ENCODE data around the gene BOD1L2.

Gene BOD1L2

DNA sequence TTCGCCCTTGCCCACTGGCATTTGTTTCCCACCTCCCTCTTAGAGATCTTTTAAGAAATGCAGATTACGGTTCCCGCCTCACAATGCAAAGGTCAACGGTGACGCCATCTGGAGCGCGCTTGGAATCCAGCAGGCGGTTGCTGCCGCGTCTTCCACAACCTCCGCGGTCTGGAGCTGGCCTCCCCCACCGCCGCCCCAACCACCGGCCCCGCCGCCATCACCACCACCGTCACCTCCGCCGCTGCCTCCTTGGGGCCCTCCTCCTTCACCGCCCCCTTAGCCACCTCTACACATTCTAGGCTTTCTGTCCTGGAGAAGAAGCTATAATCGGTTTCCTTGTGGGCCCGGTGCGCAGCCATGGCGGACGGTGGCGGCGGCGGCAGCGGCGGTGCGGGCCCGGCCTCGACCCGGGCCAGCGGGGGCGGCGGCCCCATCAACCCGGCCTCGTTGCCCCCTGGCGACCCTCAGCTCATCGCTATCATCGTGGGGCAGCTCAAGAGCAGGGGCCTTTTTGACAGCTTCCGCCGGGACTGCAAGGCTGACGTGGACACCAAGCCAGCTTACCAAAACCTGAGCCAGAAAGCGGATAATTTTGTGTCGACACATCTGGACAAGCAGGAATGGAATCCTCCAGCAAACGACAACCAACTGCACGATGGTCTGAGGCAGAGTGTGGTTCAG is at the start of gene BOD1L2:
Gene BOD1L2, plus strand, starts transcription at position 132 of the 681 bp plus-strand sequence. Its CDS starts 226 bp downstream, at position 358.
- DNase-seq (ENCODE audit: low read depth): no peak

DNA sequence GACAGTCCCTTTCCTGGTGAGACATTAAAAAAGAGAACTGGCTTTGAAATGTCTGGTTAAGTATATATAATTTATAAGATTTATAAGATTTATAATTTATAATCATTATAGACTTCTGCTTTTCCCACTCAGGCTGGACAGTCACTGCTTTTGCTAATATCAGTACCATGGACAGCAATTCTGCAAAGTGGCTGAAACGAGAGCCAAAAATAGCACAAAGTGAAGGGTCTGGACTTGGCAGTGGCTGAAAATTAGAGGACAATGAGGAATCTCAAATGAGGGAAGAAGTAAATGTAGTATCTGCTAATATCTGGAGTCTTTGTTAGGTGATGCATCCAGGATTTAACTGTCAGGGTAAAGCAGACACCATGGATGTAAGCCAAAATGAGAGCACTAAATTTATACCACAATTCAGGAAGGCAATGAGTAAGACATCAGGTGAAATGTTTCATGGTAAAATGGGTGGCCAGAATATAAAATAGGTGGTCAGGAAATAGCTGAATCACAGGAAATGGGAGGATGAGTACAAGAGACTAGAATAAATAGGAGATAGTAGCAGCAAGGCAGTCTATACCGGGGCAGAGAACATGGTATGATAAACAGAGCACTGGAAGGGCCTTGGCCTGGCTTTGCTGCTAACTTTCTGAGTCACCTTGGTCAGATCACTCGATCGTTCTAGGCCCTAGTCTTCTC is 39.6 kb upstream of the BOD1L2 start:
- DNase-seq (ENCODE audit: low read depth): no peak

DNA sequence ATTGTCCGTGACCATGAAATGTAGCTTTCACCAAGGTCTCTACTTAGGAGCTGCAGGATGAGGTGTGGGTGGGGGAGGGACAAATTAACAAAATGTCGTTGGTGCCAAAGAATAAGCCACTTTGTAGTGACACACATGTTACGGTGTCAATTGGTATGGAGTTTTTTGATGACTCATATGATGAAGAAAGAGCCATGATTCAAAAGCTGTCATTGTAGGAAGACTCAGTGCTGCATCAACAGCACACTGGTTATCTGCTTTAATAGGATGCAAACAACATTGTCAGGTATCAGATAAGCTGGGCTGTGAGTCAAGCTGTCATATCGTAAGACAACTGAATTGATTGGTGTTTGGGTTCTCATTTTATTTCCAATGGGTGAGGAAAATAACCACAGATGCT is 36.6 kb upstream of the BOD1L2 start:
- DNase-seq (ENCODE audit: low read depth): no peak

DNA sequence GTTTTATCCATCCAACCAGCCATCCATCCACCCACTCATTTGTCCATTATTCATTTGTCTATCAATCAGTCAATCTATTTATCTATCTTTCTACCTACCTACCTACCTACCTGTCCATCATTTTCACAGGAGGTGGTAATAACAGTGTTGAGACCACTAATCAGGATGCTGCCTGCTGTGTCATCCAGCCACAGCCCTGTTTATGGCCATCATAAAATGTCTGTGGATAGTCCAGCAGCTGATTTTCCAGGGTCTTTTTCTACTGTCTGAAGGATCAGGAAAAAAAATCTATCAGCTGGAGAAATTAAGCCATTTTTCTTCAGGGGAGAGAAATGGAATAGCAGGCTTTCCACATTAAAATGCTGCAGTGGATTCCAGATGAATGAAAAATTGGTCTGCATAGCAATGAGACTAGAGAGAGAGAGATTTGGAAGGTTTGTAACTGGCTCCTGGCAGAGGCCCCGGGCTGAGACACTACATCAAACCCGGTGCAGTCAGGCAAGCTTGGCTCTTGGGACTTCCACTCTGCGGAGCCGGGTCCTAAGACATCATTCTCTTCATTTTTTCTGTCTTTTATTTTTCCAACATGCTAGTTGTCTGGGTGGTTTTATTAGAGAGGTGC is 33.0 kb upstream of the BOD1L2 start:
- DNase-seq (ENCODE audit: low read depth): no peak

DNA sequence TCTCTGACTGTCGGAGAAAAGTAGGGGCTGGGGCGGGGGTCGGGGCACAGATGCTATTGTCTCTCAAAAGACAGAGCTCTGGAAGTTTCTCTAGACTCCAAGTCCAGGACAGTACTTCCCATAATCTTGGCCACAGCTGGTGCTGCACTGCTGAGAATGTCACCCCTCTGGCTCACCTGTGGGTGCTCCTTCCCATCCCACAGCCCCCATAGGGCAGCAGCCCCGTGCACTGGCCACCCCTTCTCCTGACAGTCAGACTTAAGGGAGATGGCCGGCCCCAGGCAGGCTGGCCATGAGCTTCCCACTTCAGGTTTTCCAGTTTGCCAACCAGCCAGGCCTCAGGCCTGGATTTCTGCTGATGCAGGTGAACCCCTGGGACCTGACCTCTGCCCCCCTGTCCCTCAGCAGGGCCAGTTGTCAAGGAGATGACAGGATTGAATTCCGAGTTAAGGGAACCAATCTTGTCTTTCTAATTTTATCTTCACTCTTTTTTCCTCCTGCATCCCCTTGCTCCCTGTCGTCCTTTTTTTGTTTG is 30.2 kb upstream of the BOD1L2 start:
- no peak for DNase-seq (ENCODE audit: low read depth)

DNA sequence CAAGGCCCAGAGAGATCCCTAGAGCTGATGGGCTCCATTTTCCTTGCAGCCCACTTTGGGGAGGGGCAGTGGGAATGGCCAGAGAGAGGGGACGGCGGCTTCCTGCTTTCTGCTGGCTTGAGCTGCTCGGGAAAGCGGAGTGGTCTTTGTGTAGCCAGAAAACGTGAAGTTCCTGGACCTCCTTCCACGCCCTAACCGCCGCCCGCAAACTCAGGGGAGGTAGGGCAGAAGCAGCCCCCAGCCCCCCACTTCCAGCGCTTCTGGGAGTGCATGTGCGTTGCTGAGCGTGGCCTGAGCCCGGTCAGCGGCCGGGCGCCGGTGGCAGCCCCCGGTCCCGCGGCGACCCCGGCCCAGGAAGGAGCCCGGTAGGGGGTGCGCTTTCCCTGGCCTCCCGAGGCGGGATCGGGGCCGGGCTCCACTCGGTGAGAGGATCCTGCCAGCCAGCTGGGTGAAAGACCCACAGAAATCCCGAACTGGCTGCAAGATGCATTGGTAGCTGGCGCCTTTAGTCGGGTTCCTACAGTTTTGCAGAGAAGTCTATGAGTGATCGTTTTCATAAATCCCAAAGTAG is 25.3 kb upstream of the BOD1L2 start:
- DNase-seq (ENCODE audit: low read depth): no peak

DNA sequence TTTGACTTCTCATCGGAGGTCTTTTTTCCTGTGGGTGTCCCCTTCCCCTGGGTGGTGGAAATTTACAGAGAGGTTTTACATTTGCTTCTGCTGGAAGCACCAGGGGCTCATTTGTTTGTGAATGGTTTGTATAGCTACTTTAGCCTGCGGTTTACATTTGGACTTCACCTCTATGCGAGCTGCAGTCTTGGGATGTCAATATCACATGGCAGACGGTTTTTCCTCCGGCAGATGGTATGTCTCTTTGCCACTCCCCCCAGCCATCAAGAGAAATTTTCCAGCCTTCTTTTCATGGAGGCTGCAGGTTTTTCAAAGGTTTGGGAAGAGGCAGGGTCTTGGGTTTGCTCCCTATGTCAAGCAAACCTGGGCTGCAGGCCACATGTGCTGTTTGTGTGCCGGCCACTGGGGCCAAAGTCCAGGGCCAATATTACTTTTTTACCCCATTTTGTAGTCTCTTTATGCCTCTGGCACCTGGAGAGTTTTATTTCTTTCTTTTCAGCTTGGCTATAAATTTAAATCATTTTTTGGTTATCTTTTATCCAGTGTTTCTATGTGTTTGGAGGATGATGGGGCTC is 23.9 kb upstream of the BOD1L2 start:
- DNase-seq (ENCODE audit: low read depth): no peak

DNA sequence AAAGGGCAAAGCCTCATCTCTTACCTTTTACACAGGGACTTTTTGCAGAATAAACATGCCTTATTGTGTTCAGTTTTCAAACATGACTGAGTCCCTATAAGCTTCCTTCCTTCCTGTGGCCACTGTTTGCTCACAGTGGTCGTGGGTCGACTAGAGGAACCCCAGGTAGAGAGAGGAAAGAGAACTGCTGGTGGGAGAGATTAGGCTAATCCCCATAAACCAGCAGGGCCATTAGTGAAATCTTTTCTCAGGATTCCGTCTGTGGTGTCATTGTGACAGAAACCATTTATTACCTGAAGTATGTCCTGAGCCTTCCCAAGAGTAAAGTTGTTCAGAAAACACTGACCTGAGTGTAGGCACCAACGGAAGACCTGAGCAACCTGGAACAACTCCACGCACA is 21.3 kb upstream of the BOD1L2 start:
- no peak for DNase-seq (ENCODE audit: low read depth)

DNA sequence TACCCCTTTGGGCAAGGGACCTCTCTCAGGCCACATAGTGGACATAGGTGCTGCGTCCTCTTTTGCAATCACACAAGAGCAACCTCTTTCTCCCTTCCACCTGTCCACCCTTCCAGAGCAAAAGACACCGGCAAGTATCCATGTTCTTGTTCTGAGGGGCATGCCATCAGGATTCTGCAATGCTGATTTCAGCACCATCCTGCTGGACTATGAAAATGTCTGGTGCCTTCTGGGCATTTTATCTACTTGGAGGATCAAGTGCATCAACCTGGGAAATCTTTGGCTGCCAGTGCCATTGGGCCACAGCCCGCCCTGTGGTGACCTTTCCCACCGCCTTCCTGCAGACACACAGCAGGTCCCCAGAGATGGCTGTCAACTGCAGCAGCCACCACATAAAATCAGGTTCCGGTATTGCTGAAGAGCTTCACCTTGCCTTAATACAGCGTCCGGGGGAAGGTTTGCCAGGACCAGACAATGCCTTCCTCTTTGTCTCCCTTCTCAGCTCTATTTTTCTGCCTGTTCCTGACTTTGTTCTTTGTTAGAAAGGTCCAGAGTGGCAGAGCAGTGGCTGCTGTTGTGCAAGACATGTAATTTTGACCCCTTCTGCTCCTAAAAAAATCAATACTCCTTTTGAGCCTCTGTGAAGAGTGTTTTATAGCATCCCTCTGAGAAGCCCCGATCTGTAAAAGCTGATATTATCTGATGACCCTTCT is 18.5 kb upstream of the BOD1L2 start:
- no peak for DNase-seq (ENCODE audit: low read depth)

DNA sequence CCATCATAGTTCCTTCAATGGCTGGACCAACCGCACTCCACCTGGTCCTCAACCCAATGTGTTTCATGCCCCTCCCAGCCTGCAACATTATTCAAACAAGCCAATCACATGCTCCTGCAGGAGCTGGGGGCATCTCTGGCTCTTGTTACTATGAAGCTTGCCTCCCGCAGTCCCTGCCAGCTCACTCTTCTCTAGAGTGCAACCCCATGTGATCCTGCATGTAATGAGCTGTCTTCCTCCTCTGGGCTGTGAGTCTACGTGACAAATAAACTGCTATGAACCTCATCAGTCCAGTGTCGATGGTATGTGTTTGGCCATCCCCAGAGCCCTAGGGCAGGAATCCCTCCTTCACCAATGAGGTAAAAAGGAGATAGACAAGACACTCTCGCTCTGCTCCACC is 15.8 kb upstream of the BOD1L2 start:
- DNase-seq (ENCODE audit: low read depth): no peak

DNA sequence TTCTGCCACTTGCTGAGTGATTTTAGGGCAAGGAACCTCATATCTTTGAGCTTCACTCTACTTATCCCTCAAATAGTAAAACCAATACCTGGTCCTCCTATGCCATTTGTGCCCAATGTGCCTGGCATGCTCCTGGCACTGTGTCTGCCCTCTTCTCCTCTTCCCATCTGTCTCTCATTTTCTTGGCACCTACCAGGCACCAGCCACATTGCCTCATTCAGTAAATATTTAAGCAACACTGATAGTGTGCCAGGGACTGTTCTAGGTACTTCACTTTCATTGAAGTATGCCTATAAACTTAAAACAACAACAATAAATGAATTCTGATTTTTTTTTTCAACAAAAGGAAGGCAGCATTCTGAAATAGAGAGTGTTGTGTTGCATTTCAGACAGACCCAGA is 15.1 kb upstream of the BOD1L2 start:
- DNase-seq (ENCODE audit: low read depth): no peak

DNA sequence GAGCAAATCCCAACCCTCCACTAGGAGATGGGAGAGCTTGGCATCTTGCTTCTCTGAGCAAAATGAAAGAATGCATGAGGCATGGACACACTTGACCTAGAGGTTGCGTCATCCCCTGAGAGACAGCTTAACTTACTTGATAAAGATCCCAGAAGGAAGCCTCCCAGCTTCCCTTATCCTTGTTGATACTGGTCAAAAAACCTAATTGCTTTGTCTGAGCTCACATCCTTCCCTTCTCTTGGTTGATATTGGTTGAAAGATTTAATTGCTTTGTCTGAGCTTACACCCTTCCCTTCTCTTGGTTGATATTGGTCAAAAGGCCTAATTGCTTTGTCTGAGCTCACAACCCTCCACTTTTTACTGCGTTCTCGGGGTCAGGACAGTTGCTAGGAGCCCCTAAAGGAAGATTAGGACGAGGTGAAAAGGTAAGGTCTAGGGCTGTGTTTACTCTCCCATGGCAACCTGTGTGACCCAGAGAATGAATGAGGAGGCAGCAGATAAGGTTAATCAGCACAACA is 12.2 kb upstream of the BOD1L2 start:
- no peak for DNase-seq (ENCODE audit: low read depth)

DNA sequence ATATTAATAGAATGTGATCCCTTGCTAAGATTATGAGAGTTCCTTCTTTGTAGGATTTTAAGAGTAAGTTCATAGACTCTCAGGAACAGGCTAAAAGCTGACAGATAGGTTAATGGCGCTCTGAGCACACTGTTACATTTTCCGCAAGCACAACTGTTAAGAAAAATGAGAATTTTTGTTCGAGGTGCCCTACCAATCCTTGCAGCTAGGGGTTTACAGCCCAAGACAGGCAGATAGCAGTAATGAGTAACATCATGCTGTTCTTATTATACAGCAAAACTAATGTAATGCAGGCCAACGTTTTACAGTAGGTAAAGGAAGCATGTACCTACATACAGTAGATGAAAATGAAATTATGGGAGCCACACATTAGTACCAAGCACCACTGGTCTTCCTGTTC is 11.2 kb upstream of the BOD1L2 start:
- no peak for DNase-seq (ENCODE audit: low read depth)

DNA sequence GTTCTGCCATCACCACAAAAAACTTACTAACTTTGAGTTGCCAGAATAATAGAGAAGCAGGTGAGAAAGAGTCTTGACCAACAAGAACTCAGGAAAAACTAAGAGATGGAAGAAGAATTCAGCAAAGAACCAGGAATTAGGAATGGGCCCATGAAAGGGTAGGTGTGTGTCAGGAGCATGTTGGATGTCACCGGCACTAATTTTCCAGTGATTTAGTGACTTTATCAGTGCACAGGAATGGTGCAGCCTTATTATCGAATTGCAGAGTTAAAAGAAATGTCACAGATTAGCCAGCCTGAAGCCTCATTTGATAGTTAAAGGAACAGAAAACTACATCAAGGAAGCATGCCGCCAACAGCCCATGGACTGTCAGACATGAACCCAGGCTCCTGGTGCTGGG is 9.0 kb upstream of the BOD1L2 start:
- DNase-seq (ENCODE audit: low read depth): no peak

DNA sequence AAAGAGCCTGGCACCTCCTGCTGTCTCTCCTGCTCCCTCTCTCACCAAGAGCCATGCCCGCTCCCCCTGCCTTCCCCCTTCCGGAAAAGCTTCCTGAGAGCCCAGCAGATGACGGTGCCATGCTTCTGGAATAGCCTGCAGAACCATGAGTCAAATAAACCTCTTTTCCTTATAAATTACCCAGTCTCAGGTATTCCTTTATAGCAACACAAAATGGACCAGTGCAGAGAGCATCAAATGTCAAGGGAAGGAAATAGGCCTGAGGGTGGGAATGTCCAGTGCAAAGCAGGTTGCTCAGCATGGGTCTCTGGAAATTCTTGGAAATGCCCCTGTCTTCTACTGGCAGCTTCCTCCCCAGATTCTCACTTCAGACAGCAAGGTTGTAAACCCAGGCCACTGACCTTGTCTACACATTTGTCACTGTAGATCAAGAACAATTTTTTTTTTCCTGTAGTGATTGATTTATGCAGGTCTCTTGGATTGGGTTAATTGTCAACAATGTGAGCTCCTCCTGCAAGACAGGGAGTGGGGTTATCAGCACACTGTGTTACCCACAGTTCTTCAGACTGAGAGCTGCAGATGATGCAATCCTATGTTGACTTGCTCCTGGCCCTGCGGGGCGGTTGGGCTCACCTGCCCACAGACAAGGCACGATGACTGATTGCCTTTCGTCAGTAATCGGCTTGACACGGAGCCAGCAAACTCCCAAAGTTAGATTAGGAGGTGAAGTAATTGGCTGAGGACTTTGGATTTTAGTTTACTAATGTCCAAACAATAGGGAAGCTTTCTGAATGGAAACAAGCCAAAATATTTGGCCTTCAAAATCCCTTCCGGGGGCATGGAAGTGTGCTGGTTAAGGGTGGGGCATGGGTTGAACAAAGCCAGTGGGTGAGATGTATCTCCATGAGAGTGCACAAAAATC is 5.4 kb upstream of the BOD1L2 start:
- no peak for DNase-seq (ENCODE audit: low read depth)

DNA sequence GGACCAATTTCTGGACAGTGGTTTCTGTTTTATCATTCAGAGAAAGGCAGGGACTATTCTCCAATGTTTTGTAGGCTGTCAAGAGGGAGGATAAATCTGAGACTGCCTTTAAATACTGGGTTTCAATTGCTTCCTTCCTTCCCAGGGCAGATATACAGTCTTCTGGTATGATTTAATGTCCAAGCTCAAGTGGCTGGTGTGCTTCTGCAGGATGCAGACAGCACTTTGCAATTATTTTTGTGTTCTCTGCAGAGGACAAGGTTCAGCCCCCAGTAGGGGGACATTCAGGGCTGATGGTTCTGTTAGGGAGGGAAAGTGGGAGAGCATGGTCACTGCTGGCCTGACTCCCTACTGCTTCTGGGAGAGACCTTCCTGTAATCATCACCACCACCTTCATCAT is 4.6 kb upstream of the BOD1L2 start:
- no peak for DNase-seq (ENCODE audit: low read depth)

DNA sequence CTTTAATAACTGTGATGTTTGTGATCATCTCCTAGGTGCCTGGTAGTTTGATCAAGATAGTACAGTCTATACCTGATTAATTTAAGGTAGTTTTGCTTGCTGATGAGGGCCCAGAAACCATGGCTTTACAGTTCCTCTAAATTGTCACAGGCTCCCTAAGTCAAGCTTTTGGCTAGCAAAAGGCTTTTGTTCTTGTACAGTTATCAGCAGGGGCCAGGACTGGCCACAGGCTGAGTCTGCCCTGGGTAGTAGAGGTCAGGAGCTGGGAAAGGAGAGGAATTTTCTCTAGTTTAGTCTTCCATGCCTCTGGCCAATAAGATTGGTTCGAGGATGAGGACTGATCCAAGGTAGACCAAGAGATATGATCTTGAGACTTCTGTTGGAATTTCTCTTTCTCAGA is 3.6 kb upstream of the BOD1L2 start:
- DNase-seq (ENCODE audit: low read depth): no peak

DNA sequence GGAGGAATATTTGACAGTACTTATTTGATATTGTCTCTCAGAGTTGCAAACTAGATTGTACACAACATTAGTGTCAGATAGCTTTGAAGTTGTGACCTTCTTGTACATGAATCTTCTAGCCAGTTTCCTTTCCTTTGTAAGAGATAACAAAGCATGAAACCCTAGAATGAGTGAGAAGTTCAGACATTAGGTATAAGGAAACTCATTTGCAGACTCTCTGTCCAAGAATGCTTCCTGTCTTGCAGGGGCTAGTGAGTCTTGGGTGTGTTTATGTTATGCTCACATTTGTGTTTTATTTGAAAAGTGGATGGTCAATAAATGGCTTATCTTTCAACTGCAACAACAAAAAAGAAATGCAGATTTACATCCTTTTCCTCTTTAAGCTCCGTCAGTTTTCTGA is 1.4 kb downstream of the BOD1L2 start:
- no peak for DNase-seq (ENCODE audit: low read depth)

DNA sequence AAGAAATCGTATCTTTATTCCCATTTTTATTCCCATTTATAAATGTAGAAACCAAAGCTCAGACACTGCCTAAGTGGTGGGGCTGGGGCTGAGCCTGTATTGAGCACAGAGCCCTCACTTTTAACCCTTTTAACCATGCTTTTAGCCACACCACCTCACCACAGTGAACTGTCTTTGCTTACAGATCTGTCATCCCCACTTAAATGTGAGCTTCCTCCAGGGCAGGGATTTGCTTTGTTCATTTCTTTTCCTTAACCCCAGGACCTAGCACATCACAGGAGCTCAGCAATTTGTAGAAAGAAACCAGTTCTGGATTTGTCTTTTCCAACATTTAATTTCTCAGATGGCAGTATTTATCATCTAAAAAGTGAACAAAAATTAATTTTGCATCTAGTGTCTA is 2.2 kb downstream of the BOD1L2 start:
- DNase-seq (ENCODE audit: low read depth): no peak

DNA sequence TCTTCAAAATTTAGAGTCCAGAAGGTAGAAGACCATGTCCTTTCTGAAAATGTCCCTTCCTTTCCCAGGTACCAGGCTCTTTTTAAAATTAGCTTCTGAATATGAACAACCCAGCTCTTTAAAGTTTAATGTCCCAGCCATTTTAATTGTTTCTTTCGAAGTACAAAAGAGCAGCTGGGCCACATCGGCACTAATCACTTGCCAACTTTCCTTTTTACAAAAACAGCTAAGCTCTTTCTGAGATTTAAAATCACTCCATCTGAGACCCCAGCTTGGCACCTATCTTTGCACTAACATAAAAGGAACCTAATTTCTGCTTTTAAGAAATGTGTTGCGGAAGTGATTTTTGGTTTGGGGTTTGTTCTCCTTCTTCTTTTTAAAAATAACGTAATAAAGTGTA is 2.6 kb downstream of the BOD1L2 start:
- DNase-seq (ENCODE audit: low read depth): no peak

DNA sequence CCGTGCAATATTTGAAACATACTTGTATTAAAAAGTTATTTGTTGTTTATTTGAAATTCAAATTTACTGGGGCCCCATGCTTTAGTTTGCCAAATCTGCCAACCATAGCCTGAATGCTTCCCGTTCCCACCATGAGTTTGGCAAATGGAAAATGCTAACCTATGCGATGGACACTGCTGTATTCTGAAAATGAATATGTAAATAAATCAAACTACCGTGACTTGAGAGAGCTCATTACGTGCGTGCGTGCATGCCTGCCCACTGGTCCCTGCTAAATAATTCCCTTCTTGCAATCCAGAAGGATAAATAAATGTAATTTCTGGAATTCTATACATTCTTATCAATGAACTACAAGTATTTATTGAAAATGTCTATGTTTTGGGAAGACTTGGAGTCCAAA is 3.2 kb downstream of the BOD1L2 start:
- no peak for DNase-seq (ENCODE audit: low read depth)

Data from stimulated activated CD8-positive, alpha-beta memory T cell treated with anti-CD3 and anti-CD28 coated beads, Interleukin-12 subunit alpha, Interleukin-12 subunit beta, amount 100 ng/mL, for 1 hour (primary cell).